GM21723 (cell line): ENCODE results near the gene NSL1.
A peak's percentile ranks its signal among the peaks of the same experiment; 100 is the strongest.

Experiments used
- ATAC-seq: cut with Tn5 transposase; IDR thresholded peaks from one replicate; pipeline ENCODE4 v1.9.1; 2021; ENCODE audit warnings: mild to moderate bottlenecking, moderate library complexity; ENCODE audit not compliant: unreplicated experiment

Gene NSL1

GRCh38 chr1:212791676-212792395 is at the start of gene NSL1, which contains the start of gene TATDN3:
Gene NSL1 (minus strand): TSS chr1:212791777. CDS start chr1:212791763, 14 bp downstream.
Gene TATDN3 (plus strand): TSS chr1:212791894. CDS start chr1:212791922, 28 bp downstream.
- peak; percentile 72 for ATAC-seq

- no peak for ATAC-seq
Observed at GRCh38 chr1:212838145-212838544, 46.6 kb upstream of the NSL1 start.

DNA sequence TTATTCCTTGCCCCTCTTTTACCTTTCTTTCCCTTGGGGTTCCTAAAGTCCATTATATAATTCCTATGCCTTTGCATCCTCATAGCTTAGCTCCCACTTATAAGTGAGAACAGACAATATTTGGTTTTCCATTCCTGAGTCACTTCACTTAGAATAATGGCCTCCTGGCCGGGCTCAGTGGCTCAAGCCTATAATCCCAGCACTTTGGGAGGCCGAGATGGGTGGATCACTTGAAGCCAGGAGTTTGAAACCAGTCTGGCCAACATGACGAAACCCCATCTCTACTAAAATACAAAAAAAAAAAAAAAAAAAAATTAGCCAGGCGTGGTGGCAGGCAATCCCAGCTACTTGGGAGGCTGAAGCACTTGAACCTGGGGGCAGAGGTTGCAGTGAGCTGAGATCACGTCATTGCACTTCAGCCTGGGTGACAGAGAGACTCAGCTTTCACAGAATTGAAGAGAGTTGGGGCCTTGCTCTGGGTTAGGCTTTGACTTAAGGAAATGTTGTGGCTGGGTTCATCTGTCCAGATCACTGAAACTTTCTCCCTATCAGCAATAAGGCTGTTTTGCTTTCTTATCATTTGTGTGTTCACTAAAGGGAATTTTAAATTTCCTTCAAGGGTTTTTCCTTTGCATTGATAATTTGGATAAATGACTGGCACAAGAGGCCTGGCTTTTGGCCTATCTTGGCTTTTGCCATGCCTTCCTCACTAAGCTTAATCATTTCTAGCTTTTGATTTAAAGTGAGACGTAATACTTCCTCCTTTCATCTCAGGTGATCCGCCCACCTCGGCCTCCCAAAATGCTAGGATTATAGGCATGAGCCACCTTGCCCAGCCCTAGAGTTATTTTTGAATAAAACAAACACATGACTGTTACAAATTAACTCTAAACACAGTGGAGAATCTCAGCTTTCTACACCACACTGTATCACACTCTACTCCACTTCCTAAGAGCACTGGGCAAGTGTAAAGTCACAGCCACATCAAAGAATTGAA is 41.9 kb upstream of the NSL1 start:
- ATAC-seq = peak; percentile 72

- ATAC-seq = no peak
Observed at GRCh38 chr1:212828395-212828794, 36.8 kb upstream of the NSL1 start.

DNA sequence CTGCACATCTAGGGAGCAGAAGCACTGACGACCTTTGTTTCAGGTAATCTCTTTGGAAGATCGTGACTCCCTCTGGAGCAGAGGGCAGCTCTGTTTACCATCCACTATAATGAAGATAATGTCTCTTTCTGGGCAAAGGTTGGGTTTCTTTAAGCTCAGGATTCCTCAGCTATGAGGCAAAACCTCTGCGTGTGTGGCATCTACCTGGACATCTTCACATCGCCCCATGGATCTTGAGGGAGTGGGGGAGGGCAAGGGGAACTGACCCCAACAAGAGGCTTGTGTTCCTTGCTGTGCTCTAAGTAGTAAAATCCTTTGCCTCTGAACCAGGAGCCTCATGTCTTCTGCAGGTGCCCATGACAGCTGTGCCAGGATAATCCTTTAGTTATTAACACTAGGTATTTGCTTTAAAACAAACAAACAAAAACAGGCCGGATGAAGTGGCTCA is 36.3 kb upstream of the NSL1 start:
- no peak for ATAC-seq

DNA sequence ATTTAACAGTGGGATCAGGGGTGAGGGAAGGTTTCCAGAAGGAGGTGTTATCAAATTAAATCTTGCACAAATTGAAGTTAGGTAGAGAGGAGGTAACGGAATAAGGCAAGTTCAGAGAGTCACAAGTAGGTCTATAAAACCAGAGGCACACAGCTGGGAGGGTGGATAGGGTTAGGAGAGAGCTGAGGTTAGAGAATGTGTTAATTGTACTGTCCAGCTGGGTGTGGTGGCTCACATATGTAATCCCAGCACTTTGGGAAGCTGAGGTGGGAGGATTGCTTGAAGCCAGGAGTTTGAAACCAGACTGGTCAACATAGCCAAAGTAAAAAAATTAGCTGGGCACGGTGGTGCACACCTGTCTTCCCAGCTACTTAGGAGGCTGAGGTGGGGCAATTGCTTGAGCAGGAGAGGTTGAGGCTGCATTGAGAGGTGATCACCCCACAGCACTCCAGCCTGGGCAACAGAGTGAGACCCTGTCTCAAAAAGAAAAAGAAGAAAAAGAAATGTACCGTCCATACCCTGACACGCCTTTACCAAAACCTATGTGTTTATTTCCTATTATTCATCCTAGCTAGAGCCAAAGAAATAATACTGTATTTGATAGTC is 35.7 kb upstream of the NSL1 start:
- no peak for ATAC-seq

DNA sequence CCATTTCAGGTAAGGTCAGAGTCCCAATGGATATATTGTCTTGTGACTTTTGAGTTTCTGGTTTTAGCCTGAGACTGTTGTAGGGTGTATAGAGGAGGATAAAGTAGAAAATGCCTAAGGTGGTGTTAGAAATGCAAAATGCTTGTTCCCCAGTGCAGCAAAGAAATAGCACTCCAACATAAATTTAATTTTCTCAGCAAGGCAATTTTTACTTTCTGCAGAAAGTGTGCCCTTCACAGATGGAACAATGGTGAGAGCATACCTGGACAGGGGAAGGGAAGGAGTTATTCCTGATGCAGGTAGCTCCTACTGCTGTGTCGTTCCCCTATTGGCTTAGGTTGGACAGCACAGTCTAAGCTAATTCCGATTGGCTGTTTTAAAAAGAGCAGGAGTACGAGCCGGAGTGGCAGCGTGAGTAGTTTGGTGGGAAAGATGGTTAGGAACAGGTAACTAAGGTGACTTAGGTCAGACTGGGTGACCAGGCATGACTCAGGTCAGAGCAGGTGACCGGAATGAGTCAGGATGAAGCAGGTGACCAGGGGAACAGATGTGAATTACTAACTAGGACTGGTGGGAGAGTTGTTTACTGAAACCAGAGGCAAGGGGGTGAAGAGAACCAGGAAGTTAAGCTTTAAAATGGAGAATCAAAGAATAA is 34.3 kb upstream of the NSL1 start:
- no peak for ATAC-seq

- no peak for ATAC-seq
Observed at GRCh38 chr1:212824201-212824600, 32.6 kb upstream of the NSL1 start.

GRCh38 chr1:212822956-212823355 is 31.4 kb upstream of the NSL1 start:
- no peak for ATAC-seq

DNA sequence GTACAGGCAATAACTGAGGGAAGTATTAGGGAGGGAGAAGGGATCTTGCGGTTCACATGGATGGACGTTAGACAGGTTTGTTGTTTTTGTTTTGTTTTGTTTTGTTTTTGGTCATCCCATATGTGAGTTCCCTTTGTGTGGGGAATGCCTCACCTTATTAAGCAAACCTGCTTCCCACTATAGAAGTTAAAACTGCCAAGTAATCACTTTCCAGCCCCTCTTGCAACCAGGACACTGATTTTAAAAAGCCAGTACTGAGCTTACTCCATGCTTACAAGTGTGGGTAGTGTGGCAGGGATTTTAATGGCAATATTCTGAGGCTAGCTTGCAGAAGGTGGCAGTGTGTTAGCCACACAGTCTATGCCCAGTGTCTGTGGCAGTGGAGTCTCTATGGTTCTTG is 29.4 kb upstream of the NSL1 start:
- no peak for ATAC-seq

- ATAC-seq = peak; percentile 73
Observed at GRCh38 chr1:212819726-212820125, 28.1 kb upstream of the NSL1 start.

DNA sequence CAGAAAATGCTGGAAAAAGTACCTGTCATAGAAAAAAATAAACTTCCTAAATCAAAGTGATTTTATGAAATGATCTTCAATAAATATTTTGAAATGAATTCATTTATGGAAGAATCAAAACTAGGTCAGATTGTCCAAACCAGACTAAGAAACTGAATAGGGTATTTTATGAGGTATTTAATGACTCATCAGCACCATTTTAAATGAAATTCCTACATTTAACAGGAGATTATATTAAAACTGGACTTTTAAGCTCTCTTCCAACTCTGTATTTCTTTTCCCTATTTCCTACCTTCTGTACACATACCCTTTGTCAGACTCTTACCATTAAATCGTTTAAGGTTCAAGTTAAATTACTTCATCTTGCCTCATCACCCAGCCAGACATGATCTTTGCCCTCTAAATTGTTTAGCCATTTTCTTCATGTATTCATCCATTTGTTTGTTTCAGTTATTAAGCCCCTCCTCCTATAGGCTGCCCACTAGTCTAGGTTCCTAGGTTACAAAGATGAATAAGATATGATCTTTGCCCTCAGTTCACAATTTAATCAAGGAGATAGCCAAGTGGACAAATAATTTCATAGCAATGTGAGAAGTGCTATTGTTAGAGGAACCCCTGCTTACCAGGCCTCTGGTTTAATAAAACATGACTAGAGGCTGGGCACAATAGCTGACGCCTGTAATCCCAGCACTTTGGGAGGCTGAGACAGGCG is 25.1 kb upstream of the NSL1 start:
- no peak for ATAC-seq

- no peak for ATAC-seq
Observed at GRCh38 chr1:212814537-212815334, 23.2 kb upstream of the NSL1 start.

DNA sequence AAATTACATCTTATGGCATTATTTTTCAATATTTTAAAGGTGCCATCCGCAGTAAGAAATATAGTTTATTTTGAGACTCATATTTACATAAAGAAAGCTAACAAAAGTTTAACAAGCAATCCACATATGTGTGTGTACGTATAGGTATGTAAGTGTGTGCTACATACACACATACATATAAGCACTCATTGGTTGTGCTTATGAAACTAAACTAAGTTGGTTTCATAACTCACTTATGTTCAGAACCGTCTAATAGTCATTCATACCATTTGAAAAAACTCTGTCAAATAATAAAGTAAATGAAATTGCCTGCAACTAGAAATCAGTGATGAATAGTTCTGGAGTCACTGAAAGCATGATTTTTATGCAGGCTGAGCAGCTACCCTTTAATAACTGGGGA is 14.2 kb upstream of the NSL1 start:
- ATAC-seq = no peak

DNA sequence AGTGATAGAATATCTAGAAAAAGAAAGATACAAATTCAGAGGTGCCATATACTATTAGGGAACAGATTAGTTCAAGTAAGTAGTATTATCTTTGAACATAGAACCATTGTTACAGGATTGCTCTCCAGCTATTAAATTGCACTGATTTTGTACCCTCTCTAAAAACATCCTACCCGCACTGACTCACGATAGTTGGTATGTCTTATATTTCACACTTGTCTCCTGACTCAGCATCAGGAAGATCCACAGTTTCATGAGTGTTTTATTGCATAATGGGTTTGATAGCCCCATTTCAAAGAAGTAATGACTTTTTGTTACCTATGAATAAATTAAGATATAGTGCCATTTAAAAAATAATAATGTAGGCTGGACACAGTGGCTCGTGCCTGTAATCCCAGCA is 6.1 kb upstream of the NSL1 start:
- ATAC-seq = no peak

DNA sequence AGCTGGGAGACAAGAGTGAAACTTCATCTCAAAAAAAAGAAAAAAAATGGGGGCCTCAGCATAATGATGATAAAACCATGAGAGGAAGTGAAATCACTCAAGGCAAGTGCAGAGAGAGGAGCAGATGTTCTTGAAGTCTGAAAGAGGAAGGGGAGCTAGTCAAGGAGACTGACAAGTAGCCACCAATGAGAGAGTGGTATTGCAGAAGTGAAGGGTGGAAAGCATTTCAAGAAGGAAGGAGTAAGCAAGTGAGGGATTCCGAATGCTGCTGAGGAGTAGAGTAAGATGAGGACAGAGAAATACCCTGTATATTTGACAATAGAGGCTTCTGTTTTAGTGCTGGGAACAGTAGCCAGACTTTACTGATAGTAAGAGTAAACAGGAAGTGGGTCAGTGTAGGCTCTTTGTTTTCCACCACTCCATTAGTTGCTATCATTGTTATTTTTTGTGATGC is 3.0 kb upstream of the NSL1 start:
- ATAC-seq = peak; percentile 77

GRCh38 chr1:212792396-212792908 is 875 bp upstream of the NSL1 start:
- no peak for ATAC-seq

DNA sequence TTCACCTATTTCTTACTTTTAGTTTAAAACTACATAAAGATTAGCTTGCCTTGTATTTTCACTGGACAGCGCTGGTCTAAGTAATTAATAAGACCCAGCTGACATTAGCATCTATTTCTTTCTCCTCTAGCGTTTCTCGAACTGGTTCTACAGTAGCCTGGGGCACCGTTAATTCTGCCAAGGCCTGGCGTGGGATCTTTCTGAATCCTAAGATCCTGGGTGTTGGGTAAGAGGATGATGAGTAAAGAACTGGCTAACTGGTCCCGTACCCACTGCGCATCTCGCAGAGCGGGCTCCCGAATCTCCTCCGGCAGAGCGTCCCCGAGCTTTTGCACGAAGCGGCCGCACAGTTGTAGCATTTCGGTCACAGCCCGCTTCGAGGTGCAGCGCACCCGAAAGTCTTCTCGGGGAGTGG is 309 bp downstream of the NSL1 start:
- peak; percentile 35 for ATAC-seq

GRCh38 chr1:212785871-212786270 is 5.7 kb downstream of the NSL1 start:
- ATAC-seq = no peak
